ENCODE measurements around the gene KCTD10.
"Not testable (repeated sequence)": the region's sequence is repeated elsewhere in the genome, so short reads cannot be mapped to it uniquely, and the experiment has no call there.

Gene KCTD10

GRCh38 chr12:109446869-109447268, 30.2 kb downstream of the KCTD10 start:
- DNase-seq = no peak

- DNase-seq = no peak
Observed at GRCh38 chr12:109445191-109445609, 31.9 kb downstream of the KCTD10 start.

GRCh38 chr12:109444259-109444658, 32.8 kb downstream of the KCTD10 start:
- DNase-seq = no peak

GRCh38 chr12:109443794-109444193, 33.3 kb downstream of the KCTD10 start:
- DNase-seq = no peak

- peak; percentile 91 for DNase-seq
Observed at GRCh38 chr12:109440851-109441490, 36.1 kb downstream of the KCTD10 start.

GRCh38 chr12:109439951-109440350, 37.1 kb downstream of the KCTD10 start:
- DNase-seq = not testable (repeated sequence)

GRCh38 chr12:109439181-109439580, 37.9 kb downstream of the KCTD10 start:
- no peak for DNase-seq

- DNase-seq = no peak
Observed at GRCh38 chr12:109436188-109436560, 40.9 kb downstream of the KCTD10 start.

- no peak for DNase-seq
Observed at GRCh38 chr12:109435428-109436187, 41.5 kb downstream of the KCTD10 start.

- no peak for DNase-seq
Observed at GRCh38 chr12:109434582-109434981, 42.5 kb downstream of the KCTD10 start.

- DNase-seq = no peak
Observed at GRCh38 chr12:109433618-109434017, 43.5 kb downstream of the KCTD10 start.

GRCh38 chr12:109432842-109433304, 44.2 kb downstream of the KCTD10 start:
- peak; percentile 70 for DNase-seq

GRCh38 chr12:109432431-109432830, 44.7 kb downstream of the KCTD10 start:
- no peak for DNase-seq

- DNase-seq = no peak
Observed at GRCh38 chr12:109430244-109430643, 46.9 kb downstream of the KCTD10 start.

GRCh38 chr12:109428804-109429203, 48.3 kb downstream of the KCTD10 start:
- DNase-seq = not testable (repeated sequence)

GRCh38 chr12:109428037-109428629, 49.0 kb downstream of the KCTD10 start:
- DNase-seq = peak; percentile 57

GRCh38 chr12:109423392-109423791, 53.7 kb downstream of the KCTD10 start:
- no peak for DNase-seq

- DNase-seq = no peak
Observed at GRCh38 chr12:109422251-109422650, 54.8 kb downstream of the KCTD10 start.

GRCh38 chr12:109421355-109422087, 55.6 kb downstream of the KCTD10 start:
- no peak for DNase-seq

- no peak for DNase-seq
Observed at GRCh38 chr12:109418848-109419480, 58.1 kb downstream of the KCTD10 start.

GRCh38 chr12:109406147-109406546, 71.0 kb downstream of the KCTD10 start:
- not testable (repeated sequence) for DNase-seq

GRCh38 chr12:109404841-109405240, 72.3 kb downstream of the KCTD10 start:
- not testable (repeated sequence) for DNase-seq
